ENCODE measurements around the gene SCARB1.

Gene SCARB1

DNA sequence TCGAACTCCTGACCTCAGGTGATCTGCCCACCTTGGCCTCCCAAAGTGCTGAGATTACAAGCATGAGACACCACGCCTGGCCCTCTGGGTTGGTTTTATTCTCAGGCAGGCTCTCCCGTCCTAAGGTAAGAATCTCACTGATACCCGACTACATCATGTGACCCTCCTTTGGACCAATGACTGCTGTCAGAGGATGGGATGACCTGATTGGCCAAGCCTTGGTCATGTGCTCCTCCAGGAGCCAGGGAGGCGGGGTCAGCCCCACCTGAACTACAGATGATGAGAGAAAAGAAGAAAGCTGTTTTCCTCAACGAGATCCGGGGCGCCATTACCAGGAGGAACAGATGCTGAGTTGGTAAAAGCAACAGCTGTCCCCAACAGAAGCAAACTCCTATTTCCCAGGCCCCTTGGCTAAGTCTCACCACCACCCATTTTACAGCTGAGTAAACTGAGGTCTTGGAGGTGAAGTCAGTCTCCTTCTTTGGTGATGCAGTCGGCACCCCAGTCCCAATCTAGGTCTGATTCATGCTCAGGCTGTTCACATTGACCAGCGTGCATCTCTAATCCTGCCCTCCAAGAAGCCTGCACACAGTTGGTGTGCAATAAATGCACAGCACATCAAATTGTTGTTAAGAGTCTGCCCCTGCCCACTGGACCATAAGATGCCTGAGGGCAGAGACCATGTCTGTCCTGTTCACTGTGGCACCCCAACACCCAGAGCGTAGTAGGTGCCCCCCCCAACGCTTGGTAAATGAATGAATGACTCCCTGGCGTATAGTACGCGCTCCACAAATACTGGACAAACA, 118.8 kb downstream of the SCARB1 start:
- H3K4me3 ChIP-seq (ENCODE audit: control insufficient read depth, low read depth, low read length): no peak overlapping the region
- DNase-seq (ENCODE audit: low read depth): no peak
- TF ChIP-seq, protein P1, sequence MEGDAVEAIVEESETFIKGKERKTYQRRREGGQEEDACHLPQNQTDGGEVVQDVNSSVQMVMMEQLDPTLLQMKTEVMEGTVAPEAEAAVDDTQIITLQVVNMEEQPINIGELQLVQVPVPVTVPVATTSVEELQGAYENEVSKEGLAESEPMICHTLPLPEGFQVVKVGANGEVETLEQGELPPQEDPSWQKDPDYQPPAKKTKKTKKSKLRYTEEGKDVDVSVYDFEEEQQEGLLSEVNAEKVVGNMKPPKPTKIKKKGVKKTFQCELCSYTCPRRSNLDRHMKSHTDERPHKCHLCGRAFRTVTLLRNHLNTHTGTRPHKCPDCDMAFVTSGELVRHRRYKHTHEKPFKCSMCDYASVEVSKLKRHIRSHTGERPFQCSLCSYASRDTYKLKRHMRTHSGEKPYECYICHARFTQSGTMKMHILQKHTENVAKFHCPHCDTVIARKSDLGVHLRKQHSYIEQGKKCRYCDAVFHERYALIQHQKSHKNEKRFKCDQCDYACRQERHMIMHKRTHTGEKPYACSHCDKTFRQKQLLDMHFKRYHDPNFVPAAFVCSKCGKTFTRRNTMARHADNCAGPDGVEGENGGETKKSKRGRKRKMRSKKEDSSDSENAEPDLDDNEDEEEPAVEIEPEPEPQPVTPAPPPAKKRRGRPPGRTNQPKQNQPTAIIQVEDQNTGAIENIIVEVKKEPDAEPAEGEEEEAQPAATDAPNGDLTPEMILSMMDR (conservative IDR thresholded peaks at IDR 0.05; ENCODE audit: control insufficient read depth, insufficient read depth, low read depth, low read length): no peak

DNA sequence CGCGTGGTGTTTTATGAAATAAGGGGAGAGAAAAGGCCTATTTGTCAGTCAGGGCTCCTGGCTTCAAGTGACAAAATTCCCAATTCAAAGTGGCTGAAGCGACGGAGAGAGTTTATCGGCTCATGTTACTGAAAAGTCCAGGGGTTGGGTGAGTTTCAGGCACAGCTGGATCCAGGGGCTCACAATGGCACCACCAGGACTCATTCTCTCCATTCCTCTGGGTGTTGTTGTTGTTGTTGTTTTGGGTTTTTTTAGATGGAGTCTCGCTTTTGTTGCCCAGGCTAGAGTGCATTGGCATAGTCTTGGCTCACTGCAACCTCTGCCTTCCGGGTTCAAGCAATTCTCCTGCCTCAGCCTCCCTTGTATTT, 119.4 kb downstream of the SCARB1 start:
- DNase-seq (ENCODE audit: low read depth): no peak
- TF ChIP-seq, protein P1 (conservative IDR thresholded peaks at IDR 0.05; ENCODE audit: control insufficient read depth, insufficient read depth, low read depth, low read length): no peak
- no peak overlapping the region for H3K4me3 ChIP-seq (ENCODE audit: control insufficient read depth, low read depth, low read length)

DNA sequence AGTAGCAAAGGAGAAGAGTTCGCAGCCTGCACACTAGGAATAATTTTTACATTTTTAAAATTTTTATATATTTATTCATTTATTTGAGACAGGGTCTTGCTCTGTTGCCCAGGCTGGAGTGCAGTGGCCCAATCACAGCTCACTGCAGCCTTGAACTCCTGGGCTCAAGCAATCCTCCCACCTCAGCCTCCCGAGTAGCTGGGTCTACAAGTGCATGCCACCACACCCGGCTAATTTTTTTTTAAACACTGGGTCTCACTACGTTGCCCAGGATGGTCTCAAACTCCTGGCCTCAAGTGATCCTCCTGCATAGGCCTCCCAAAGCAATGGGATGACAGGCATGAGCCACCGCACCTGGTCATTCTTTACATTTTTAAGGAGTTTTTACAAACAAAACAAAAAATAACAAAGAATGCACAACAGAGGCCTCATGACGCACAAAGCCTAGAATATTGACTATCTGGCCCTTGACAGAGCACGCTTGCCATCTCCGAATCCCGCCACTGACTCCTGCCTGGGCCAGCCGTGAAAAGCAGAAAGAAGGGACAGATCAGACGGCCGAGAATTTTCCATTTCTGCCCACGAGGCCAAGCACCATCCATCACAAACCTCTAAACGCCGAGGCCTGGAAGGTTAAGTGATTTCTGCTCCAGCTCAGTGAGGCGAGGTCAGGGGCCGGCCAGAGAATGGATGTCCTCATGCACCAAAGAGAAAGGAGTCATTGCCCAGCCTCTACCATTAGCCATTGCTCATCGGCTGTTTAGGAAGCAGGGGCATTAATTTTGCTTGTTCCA, 120.0 kb downstream of the SCARB1 start:
- H3K4me3 ChIP-seq (ENCODE audit: control insufficient read depth, low read depth, low read length): no peak overlapping the region
- TF ChIP-seq, protein P1 (conservative IDR thresholded peaks at IDR 0.05; ENCODE audit: control insufficient read depth, insufficient read depth, low read depth, low read length): no peak
- DNase-seq (ENCODE audit: low read depth): no peak

DNA sequence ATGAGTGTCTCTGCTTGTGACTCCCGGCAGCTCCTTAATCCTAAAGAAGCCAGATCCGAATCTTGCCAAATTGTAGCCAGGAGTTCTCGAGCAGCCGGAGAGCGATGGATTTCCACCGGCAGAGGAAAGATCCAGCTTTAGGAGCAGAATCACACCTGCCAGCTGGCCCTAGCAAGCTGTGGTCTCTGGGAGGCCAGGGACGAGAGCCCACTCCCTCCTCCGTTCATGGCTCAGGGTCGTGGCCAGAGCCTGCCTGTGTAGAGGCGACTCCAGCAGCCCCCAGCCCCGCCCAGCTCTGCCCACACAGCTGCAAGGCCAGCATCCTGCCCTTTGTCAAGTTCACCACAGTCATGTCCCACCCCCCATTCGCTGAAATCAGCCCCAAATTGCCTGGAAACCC, 121.0 kb downstream of the SCARB1 start:
- no peak overlapping the region for H3K4me3 ChIP-seq (ENCODE audit: control insufficient read depth, low read depth, low read length)
- TF ChIP-seq, protein P1 (conservative IDR thresholded peaks at IDR 0.05; ENCODE audit: control insufficient read depth, insufficient read depth, low read depth, low read length): no peak
- no peak for DNase-seq (ENCODE audit: low read depth)

DNA sequence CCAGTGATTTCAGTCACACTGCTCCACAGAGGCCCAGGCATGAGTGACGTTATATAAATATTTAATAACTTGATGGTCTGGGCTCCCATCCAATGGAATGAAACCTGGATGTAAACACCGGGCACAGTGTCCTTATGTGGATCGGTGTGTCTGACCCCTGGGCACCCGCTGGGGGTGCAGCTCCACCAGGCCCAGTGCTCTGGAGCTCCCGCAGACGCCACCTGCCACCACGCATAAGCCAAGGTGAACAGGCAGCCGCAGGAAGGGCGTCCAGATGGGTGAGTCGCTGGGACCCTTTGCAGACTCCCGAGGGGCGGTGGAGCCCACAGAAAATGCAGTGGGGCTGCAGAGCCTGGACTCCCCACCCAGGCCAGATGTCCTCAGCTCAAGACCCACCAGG, 121.6 kb downstream of the SCARB1 start:
- TF ChIP-seq, protein P1 (conservative IDR thresholded peaks at IDR 0.05; ENCODE audit: control insufficient read depth, insufficient read depth, low read depth, low read length): no peak
- DNase-seq (ENCODE audit: low read depth): no peak
- H3K4me3 ChIP-seq (ENCODE audit: control insufficient read depth, low read depth, low read length): no peak overlapping the region

DNA sequence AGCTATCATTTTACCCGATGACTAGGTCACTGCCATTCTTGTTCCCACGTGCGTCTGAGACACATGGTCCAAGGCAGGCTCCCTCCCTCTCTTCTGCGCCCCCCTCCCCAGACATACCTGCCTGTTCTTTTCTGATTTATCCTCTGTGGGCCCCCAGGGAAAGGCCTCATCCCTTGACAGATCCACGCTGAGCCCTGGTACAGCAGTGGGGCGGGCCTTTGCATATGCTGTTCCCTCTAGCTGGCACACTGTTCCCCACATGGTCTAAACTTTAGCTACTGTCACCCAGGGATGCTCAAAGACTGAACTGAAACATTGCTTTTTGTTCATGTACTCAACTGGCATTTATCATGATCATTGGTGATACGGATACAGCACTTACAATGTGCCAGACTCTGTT, 122.5 kb downstream of the SCARB1 start:
- TF ChIP-seq, protein P1 (conservative IDR thresholded peaks at IDR 0.05; ENCODE audit: control insufficient read depth, insufficient read depth, low read depth, low read length): no peak
- no peak for DNase-seq (ENCODE audit: low read depth)
- no peak overlapping the region for H3K4me3 ChIP-seq (ENCODE audit: control insufficient read depth, low read depth, low read length)

Data from fibroblast of mammary gland (primary cell).